Body of pancreas (tissue), 4 donors: Measurements from ENCODE around the gene EXOC3L2. TPM values are rescaled to one million over a fixed set of nuclear protein-coding genes. Genes with fewer than 3 reads are reported as not detected.

Experiments
- ATAC-seq: fragments of 150-250 bp; one replicate; pipeline ENCODE4 v1.9.1; 2016
- DNase-seq, 4 donors: peaks; one replicate each; pipeline ENCODE4 v3.0.0-alpha.2; 2019
- H3K27ac ChIP-seq, 4 donors: fragments of 200-600 bp; sonication (generic); 1 replicate in 3 of 4; 2 replicates in 1 of 4; pipeline versions ENCODE4 v1.5.1 to v1.6.1; 2016 to 2019; ENCODE audit warnings: mild to moderate bottlenecking in 1 of 4, mixed read lengths in 1 of 4, moderate library complexity in 1 of 4
- H3K27me3 ChIP-seq, 2 donors: fragments of 200-600 bp; sonication (generic); one replicate each; pipeline ENCODE4 v1.6.0; 2016; ENCODE audit warnings: mild to moderate bottlenecking in 1 of 2
- H3K36me3 ChIP-seq, 2 donors: fragments of 200-600 bp; sonication (generic); replicated peaks in 1 of 2; 2 replicates each; pipeline ENCODE4 v1.5.1; 2016; ENCODE audit warnings: low read depth in 2 of 2; ENCODE audit not compliant: insufficient read depth in 1 of 2
- H3K4me1 ChIP-seq: fragments of 200-600 bp; sonication (generic); one replicate; pipeline ENCODE4 v1.6.0; 2016
- H3K4me3 ChIP-seq, 2 donors: fragments of 200-600 bp; sonication (generic); 1 replicate in 1 of 2; 2 replicates in 1 of 2; pipeline ENCODE4 v1.5.1; 2016 to 2019
- H3K9me3 ChIP-seq, 3 donors: fragments of 200-600 bp; sonication (generic); 1 replicate in 2 of 3; 2 replicates in 1 of 3; pipeline ENCODE4 v1.5.1; 2016
- POLR2A ChIP-seq, 3 donors: fragments of 450-650 bp; IDR thresholded peaks; one replicate each; pipeline ENCODE4 v1.6.1; 2016; ENCODE audit warnings: antibody characterized with exemption in 3 of 3, mild to moderate bottlenecking in 2 of 3
- WGBS, 2 donors: methylation state at CpG; one replicate each; pipeline ENCODE4 v1.1.5; 2017; 5-methylcytosine and 5-hydroxymethylcytosine counted together
- intact Hi-C: fragments of 100-400 bp; cut with DNase I; formaldehyde crosslinking; loops from one replicate; pipeline ENCODE4 v1.15.1; 2023
- total RNA-seq, 2 donors: library from RNA; depleted of rRNA; stranded (reverse); fragments of >200 nt; gene quantifications; one replicate each; pipeline ENCODE4 v1.1.0, GENCODE V29; 2016
- TF ChIP-seq, protein P1 (sequence below), 7 experiments: fragments of 450-650 bp in 4 of 7; fragments of 200-600 bp in 3 of 7; sonication (generic) in 3 of 7; IDR thresholded peaks; one replicate each; pipeline ENCODE4 v1.5.1; 2016 to 2019; ENCODE audit warnings: antibody characterized with exemption in 7 of 7

EXOC3L2 gene
- total RNA-seq, 2 donors from 2014 or later = 4.2 to 6.9 TPM

DNA sequence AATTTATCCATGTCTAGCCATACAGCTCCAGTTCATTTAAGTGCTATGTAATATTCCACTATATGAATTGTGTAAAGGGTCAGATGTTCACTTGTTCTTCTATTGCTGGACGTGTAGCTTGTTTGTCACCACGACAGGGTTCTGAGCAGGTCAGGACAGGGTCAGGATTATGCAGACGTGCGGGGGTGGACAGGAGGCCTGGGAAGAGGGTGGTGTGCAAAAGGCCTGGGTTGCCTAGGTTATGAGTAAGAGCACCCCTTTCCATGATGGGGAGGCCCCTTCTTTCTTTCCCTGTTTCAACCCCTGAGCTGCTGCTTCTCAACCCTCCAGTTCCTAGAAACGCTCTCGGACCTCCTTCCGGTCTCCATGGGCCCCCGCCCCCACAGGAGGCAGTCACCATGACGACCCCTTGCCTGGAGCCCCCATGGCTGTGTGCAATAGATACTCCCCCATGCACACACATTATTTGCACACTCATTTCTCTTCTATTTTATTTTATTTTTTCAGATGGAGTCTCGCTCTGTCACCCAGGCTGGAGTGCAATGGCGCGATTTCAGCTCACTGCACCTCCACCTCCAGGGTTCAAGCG lies 2.0 kb downstream of the EXOC3L2 start:
- whole genome bisulfite sequencing, 2 donors = 73 to 75% methylated on average over 13 of the region's 13 CpGs
- no peak overlapping the region for H3K4me3 ChIP-seq
- no peak for ATAC-seq
- H3K9me3 ChIP-seq = no peaks in the 10 kb centered on the region
- no peak overlapping the region for H3K27ac ChIP-seq
- intact Hi-C loops = no loop called here
- no peaks in the 10 kb centered on the region for H3K36me3 ChIP-seq
- H3K4me1 ChIP-seq = peaks cover 3% of the 10 kb centered on the region
- H3K27me3 ChIP-seq = no peaks in the 10 kb centered on the region
- no peak for DNase-seq
- TF ChIP-seq, protein P1, sequence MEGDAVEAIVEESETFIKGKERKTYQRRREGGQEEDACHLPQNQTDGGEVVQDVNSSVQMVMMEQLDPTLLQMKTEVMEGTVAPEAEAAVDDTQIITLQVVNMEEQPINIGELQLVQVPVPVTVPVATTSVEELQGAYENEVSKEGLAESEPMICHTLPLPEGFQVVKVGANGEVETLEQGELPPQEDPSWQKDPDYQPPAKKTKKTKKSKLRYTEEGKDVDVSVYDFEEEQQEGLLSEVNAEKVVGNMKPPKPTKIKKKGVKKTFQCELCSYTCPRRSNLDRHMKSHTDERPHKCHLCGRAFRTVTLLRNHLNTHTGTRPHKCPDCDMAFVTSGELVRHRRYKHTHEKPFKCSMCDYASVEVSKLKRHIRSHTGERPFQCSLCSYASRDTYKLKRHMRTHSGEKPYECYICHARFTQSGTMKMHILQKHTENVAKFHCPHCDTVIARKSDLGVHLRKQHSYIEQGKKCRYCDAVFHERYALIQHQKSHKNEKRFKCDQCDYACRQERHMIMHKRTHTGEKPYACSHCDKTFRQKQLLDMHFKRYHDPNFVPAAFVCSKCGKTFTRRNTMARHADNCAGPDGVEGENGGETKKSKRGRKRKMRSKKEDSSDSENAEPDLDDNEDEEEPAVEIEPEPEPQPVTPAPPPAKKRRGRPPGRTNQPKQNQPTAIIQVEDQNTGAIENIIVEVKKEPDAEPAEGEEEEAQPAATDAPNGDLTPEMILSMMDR (IDR thresholded peaks at IDR 0.05) = no peak
- no peak for TF ChIP-seq POLR2A (IDR thresholded peaks at IDR 0.05)

GRCh38 chr19:45238556-45238955 lies 6.7 kb downstream of the EXOC3L2 start:
- Histone ChIP-seq H3K4me3 (no peak overlapping the region), H3K36me3 (no peaks in the 10 kb centered on the region), H3K27ac (no peak overlapping the region), H3K9me3 (no peaks in the 10 kb centered on the region), H3K27me3 (peaks cover 0 to 12% of the 10 kb centered on the region in 2 donors), H3K4me1 (no peaks in the 10 kb centered on the region)
- DNase-seq (no peak), ATAC-seq (no peak)
- TF ChIP-seq, protein P1 (IDR thresholded peaks at IDR 0.05) = no peak
- TF ChIP-seq POLR2A (IDR thresholded peaks at IDR 0.05) = no peak
- 75% methylated on average over 11 to 14 of the region's 25 CpGs for WGBS, 2 donors
- intact Hi-C loops = no loop called here

DNA sequence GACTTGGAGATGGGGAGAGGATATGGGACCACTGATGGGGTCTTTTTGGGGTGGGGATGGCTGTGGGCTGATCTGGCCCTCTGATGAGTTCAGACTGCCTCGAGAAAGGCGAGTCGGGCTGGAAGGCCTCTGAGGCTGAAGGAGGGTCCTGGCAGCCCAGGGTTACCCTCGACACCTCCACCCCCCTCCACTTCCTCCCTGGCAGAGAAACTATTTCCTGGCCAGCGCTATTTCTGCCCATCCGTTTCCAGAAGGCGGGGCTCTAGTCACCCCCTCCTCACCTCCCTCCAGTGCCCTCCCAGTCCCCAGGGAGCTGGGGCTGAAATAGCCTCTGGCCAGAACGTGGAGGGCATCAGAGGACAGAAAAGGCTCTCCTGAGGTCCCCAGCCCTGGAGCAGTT lies 9.7 kb downstream of the EXOC3L2 start:
- no peak for DNase-seq
- Histone ChIP-seq H3K4me1 (no peaks in the 10 kb centered on the region), H3K4me3 (no peak overlapping the region), H3K36me3 (no peaks in the 10 kb centered on the region), H3K27ac (no peak overlapping the region), H3K27me3 (peaks cover 0 to 12% of the 10 kb centered on the region in 2 donors), H3K9me3 (no peaks in the 10 kb centered on the region)
- intact Hi-C loops = no loop called here
- TF ChIP-seq POLR2A (IDR thresholded peaks at IDR 0.05) = no peak
- TF ChIP-seq, protein P1 (IDR thresholded peaks at IDR 0.05) = no peak
- 10 to 24% methylated on average over 7 to 8 of the region's 8 CpGs for WGBS, 2 donors
- peak; percentile 21 for ATAC-seq

DNA sequence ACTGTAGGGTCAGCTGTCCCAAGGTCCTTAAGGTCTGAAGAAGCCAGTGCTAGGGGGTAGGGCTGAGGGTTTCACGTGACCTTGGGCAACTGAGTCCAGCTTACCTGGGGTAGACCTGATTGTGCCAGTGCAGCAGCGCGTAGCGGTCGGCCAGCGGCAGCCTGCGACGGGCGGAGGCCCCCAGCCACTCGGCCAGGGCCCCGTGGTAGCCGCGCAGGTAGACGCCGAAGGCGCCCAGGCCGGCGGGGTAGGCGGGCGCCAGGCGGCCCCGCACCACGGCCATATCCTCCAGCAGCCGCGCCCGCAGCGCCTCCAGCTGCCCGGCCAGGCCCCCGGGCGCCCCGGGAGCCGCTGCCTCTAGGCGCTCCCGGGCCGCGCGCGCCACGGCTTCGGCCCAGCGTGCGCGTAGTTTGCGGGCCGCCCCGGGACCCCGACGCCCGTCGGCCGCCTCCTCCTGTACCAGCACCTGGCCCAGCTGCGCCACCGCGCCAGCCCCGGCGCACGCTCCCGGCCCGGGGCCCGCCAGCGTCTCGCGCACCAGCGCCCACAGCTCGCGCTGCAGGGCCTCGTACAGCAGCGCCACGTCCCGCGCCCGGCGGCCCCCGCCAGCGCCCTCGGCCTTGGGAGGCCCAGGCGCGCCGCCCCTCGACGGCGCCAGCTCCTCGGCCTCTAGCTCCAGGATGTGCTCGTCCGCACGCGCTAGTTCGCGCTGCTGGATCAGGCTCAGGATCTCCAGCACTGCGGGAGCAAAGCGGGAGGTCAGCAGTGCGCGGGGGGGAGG lies 10.9 kb downstream of the EXOC3L2 start:
- Histone ChIP-seq H3K4me3 (no peak overlapping the region), H3K27ac (no peak overlapping the region), H3K36me3 (no peaks in the 10 kb centered on the region), H3K4me1 (no peaks in the 10 kb centered on the region), H3K27me3 (peaks cover 0 to 12% of the 10 kb centered on the region in 2 donors), H3K9me3 (no peaks in the 10 kb centered on the region)
- no peak for TF ChIP-seq POLR2A (IDR thresholded peaks at IDR 0.05)
- TF ChIP-seq, protein P1 (IDR thresholded peaks at IDR 0.05) = no peak
- WGBS, 2 donors = 10 to 15% methylated on average over 16 to 51 of the region's 93 CpGs
- intact Hi-C loops = no loop called here
- DNase-seq = no peak
- peak; percentile 31 for ATAC-seq
